Right renal cortex interstitium (tissue), 3 donors: Measurements from ENCODE around the gene BRICD5. TPM values are rescaled to one million over a fixed set of nuclear protein-coding genes. Genes with fewer than 3 reads are reported as not detected.
A peak's percentile ranks its signal among the peaks of the same experiment; 100 is the strongest.
"Not testable (repeated sequence)": the region's sequence is repeated elsewhere in the genome, so short reads cannot be mapped to it uniquely, and the experiment has no call there.

Source experiments
- DNase-seq, 3 donors: peaks; one replicate each; pipeline ENCODE4 v3.0.0-alpha.2; 2013; ENCODE audit warnings: low read depth in 3 of 3, low spot score in 2 of 3
- polyA plus RNA-seq, 3 donors: library from polyadenylated mRNA; unstranded; fragments of 120-200 nt; gene quantifications; one replicate each; pipeline ENCODE4 v1.2.1, GENCODE V29; 2013; ENCODE audit not compliant: insufficient read length in 3 of 3

Gene BRICD5
- 1 to 10 TPM; 3.0 to 4.1 (median 3.0) TPM for polyA plus RNA-seq

- no peak for DNase-seq
Observed at GRCh38 chr16:2210386-2211365, at the start of gene BRICD5. Gene BRICD5 (minus strand): TSS chr16:2210863. CDS start chr16:2210833, 30 bp downstream.

DNA sequence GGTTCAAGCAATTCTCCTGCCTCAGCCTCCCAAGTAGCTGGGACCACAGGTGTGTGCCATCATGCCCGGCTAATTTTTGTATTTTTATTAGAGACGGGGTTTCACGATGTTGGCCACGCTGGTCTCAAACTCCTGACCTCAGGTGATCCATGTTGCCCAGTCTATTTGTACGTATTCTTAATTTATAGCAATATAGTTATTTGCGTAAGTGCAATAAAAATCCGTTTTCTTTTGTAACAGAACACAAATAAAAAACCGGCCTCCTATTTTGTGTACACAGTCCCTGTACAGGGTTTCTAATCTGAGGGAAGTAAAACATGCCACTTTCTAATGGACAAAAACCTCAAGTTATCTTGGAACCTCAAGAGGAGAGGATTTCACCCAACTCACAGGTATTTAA is 49.6 kb upstream of the BRICD5 start:
- DNase-seq: no peak

DNA sequence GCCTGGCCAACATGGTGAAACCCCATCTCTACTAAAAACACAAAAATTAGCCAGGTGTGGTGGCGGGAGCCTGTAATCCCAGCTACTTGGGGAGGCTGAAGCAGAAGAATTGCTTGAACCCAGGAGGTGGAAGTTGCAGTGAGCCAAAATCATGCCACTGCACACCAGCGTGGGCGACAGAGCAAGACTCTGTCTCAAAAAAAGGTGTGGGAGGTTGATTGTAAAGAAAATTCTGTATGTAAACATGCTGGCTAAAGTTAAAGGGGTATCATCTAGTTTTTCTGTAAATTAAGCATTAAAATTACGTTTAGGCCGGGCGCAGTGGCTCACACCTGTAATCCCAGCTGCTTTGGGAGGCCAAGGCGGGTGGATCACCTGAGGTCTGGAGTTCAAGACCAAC is 47.9 kb upstream of the BRICD5 start:
- DNase-seq: not testable (repeated sequence)

DNA sequence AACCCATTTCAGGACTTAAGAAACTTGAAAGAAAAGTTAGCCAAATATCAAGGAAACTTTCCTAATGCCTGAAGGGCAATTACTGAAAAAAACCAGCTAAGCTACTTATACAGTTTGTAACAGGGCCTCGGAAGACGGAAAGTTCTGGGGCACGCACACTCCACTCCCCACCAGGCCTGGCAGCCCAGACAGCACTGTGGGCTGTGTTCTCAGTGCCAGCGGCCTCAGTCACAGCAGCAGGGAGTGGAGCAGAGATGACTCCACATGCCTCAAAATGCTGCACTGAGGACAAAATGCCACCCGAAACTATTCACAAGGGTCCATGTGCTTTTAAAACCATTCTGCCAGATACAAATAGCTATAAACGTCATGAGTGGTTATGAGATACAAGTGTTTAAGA is 47.1 kb upstream of the BRICD5 start:
- DNase-seq: no peak

GRCh38 chr16:2256531-2257140 is 46.0 kb upstream of the BRICD5 start:
- DNase-seq: no peak

DNA sequence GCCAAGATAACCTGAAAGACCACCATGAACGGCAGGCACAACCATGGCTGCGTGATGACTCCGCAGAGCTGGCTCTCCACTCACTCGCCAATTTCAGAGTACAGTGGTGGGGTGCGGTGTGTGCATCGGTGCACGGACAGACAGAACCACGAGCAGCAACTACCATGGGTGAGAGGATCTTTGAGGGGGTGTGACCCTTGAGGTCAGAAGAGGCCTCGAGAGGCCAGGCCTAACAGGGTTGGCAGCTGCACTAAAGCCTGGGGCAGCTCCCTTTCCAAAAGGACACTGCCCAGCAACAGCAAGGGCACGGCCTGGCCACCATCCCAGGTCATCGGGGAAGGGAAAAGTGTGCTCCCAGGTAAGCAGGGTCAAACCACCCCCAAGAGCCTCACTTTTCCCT is 42.6 kb upstream of the BRICD5 start:
- DNase-seq: no peak

DNA sequence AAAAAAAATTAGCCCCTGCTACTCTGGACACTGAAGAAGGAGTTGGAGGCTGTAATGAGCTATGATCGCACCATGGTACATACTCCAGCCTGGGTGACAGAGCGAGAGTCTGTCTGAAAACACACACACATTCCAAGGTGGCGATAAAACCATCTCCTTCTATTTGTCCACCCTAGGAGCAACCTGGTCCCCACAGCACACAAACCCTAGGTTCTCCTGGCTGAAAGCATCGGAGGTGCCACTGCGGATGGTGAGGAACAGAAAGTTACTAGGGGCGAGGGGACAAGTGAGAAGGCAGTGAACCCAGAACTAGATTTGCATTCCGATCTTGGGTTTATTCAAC is 42.1 kb upstream of the BRICD5 start:
- no peak for DNase-seq

DNA sequence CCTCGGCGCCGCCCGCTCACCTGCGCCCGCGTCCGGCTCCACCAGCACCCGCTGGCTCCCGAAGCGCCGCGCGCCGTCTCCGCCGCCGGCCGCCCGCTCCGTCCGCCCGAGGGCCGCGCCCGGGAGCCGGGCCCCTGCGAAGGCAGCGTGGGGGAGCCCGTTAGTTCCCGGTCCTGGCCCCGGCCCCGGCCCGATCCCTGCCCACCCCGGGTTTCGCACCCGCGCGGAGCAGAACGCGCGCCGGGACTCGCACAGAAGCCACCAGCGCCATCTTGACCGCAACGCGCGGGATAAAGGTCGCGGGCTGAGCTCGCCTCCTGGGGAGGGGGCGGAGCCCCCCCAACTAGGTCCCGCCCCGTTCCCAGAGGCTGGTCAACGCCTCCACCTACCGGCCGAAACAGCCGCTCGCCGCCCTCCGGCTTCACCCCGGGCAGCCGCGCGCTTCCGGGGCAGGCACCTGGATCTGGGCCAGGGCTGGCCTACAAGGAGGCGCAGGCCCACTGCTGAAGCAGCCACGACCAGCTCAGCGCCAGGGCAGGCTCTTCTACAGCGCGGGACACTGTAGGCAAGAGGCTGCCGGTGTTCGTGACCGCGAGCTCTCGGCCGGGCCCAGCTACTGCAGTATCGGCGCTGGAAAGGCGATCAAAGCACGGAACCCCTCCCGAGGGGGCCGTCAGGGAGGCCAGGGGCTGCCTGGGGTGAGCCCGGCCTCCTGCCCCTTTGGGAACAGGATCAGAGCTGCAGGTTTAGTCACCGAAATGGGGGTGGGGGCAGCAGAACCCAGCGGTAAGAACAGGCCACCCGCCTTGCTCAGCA is 40.8 kb upstream of the BRICD5 start, which contains the start of gene ECI1:
ECI1 (minus strand) TSS at position 292 of the 816 bp plus-strand sequence; CDS start at position 271, 21 bp downstream.
- DNase-seq: peak; percentile 76 to 85 (median 79)

- no peak for DNase-seq
Observed at GRCh38 chr16:2250652-2251295, 40.1 kb upstream of the BRICD5 start.

- DNase-seq: no peak
Observed at GRCh38 chr16:2246301-2246885, 35.7 kb upstream of the BRICD5 start.

GRCh38 chr16:2244926-2245795 is 34.5 kb upstream of the BRICD5 start:
- DNase-seq: no peak

- DNase-seq: no peak
Observed at GRCh38 chr16:2244301-2244700, 33.6 kb upstream of the BRICD5 start.

GRCh38 chr16:2243781-2244180 is 33.1 kb upstream of the BRICD5 start:
- no peak for DNase-seq

- DNase-seq: no peak
Observed at GRCh38 chr16:2243031-2243528, 32.4 kb upstream of the BRICD5 start.

GRCh38 chr16:2242598-2242997 is 31.9 kb upstream of the BRICD5 start:
- no peak for DNase-seq

GRCh38 chr16:2240331-2240730 is 29.7 kb upstream of the BRICD5 start:
- DNase-seq: not testable (repeated sequence)

DNA sequence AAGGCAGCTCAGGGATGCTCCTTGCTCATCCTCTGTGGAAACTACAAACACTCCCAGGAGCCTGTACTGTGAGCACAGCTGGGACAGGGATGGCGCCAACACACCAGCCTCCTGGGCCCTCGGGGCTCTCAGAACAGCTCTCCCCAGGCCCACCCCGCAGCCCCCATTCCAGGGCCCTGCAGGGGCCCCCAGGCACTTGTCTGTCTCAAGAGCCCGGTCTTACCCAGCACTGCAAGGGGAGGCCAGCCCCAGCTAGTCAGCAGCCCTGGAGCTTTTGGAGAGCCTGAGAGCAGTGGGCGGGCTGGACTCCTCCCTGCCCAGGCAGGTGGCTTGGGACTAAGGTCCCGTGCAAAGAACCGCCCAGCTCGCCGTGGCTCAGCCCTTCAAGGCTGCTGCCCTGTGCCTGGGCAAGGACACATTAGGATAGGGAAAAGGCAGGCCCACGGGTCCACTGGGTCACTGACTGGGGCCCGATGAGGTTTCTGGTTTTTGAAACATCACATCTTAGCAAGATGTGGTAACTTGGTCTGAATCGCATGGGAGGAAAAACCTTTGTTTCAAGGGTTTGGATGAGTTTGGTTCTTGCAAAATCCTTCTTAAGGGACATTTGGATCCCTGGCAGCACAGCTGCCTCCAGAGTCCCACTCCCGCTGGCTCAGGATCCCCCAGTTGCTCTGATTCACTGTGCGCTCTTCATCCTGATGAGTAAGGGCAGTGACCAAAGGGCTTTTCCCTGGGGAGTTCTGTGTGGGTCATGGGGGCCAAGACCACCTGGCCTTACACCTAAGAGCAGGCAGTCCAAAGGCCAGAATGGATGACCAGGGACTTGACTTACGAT is 28.4 kb upstream of the BRICD5 start:
- no peak for DNase-seq
